ENCODE results near the gene S100B.
"Not testable (repeated sequence)": the region's sequence is repeated elsewhere in the genome, so short reads cannot be mapped to it uniquely, and the experiment has no call there.

S100B gene

DNA sequence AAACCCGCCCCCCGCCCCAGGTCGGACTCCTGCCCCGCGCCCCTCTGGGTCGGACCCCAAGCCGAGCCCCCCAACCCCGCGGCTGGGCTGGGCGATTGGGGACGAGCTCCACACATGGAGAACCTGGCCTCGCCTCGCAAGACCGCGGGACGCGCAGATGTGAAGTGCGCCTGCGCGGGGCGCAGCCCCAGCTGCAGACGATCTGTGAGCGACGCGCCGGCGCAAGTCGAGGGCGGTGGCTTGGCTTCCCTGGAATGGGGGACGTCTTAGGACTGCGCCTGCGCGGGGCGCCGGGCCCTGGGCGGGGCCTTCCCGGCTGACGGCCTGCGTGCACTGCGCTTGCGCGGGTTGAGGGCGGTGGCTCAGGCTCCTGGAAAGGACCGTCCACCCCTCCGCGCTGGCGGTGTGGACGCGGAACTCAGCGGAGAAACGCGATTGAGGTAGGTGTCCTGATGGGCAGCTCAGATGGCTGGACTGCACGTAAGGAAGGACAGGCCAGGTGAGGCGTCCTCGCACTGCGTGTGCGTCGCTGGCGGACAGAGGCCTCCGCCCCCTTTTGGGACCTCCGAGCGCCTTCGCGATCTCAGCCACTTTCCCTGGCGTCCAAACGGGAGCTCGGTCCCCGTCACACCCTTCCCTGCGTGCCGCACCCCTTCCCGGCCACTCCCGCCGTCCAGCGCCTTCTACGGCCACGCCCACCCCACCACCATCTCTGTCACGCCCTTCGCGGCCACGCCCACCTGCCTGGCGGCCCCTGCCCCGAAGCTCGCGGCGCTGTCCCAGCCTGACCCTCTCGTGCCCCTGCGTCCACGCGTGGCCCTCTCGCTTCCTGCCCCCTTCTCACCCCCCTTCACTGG is 30.7 kb upstream of the S100B start, which contains the start of gene PRMT2:
TSS of gene PRMT2 (plus strand) at position 351 of the 857 bp plus-strand sequence. CDS start 1,278 bp downstream, outside the sequence.
- peak; percentile 96 for ATAC-seq
- Mint-ChIP-seq H3K4me3 (peak within 1 kb of the TSS; percentile 90), H3K9me3 (peaks cover 4% of the 10 kb centered on the region), H3K27me3 (peaks cover 14% of the 10 kb centered on the region), H3K36me3 (peaks cover 13% of the 10 kb centered on the region), H3K4me1 (peaks cover 49% of the 10 kb centered on the region), H3K27ac (peak within 1 kb of the TSS; percentile 82)

GRCh38 chr21:46634966-46635323 is 30.1 kb upstream of the S100B start:
- peak overlapping the region; percentile 82 for H3K27ac Mint-ChIP-seq
- H3K4me3 Mint-ChIP-seq, result peak overlapping the region; percentile 90
- H3K36me3 Mint-ChIP-seq, result peaks cover 7% of the 10 kb centered on the region
- H3K9me3 Mint-ChIP-seq, result peaks cover 4% of the 10 kb centered on the region
- peaks cover 20% of the 10 kb centered on the region for H3K27me3 Mint-ChIP-seq
- no peak for ATAC-seq
- peaks cover 44% of the 10 kb centered on the region for H3K4me1 Mint-ChIP-seq

GRCh38 chr21:46634427-46634826 is 29.5 kb upstream of the S100B start:
- Mint-ChIP-seq H3K27me3 (peaks cover 25% of the 10 kb centered on the region), H3K4me3 (peak overlapping the region; percentile 90), H3K27ac (peak overlapping the region; percentile 82), H3K9me3 (peaks cover 4% of the 10 kb centered on the region), H3K36me3 (peaks cover 2% of the 10 kb centered on the region), H3K4me1 (peaks cover 39% of the 10 kb centered on the region)
- ATAC-seq, result no peak

DNA sequence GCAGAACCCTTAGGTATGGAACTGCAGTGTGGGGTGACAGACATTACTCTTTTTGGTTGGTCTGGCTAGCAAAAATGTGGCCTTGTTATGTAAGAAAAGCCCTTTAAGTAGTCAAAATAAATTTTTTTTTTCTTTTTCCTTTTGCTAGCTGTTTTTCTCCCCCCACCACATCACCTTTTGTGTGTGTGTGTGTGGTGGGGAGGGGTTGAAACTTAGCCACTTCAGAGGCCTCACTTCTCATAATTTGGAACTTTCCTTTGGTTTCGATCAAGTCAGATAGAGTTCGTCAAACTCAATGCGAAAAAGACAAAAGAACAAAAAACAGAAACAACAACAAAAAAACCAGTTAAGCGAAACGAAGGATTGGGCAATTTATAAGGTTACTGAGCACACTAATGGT is 28.7 kb upstream of the S100B start:
- H3K4me1 Mint-ChIP-seq, result peaks cover 30% of the 10 kb centered on the region
- ATAC-seq, result no peak
- no peak overlapping the region for H3K4me3 Mint-ChIP-seq
- peaks cover 4% of the 10 kb centered on the region for H3K9me3 Mint-ChIP-seq
- no peak overlapping the region for H3K27ac Mint-ChIP-seq
- H3K27me3 Mint-ChIP-seq, result peaks cover 34% of the 10 kb centered on the region
- no peaks in the 10 kb centered on the region for H3K36me3 Mint-ChIP-seq

- peaks cover 44% of the 10 kb centered on the region for H3K27me3 Mint-ChIP-seq
- not testable (repeated sequence) for H3K36me3 Mint-ChIP-seq, H3K4me1 Mint-ChIP-seq, ATAC-seq, H3K4me3 Mint-ChIP-seq, H3K27ac Mint-ChIP-seq
- peaks cover 13% of the 10 kb centered on the region for H3K9me3 Mint-ChIP-seq
These were observed 26.0 kb upstream of the S100B start for GRCh38 chr21:46630915-46631314.

GRCh38 chr21:46628868-46629267 is 24.0 kb upstream of the S100B start:
- no peak for ATAC-seq

GRCh38 chr21:46627726-46628125 is 22.8 kb upstream of the S100B start:
- ATAC-seq, result no peak
- no peak overlapping the region for H3K4me3 Mint-ChIP-seq
- peaks cover 17% of the 10 kb centered on the region for H3K9me3 Mint-ChIP-seq
- no peaks in the 10 kb centered on the region for H3K4me1 Mint-ChIP-seq
- no peak overlapping the region for H3K27ac Mint-ChIP-seq
- no peaks in the 10 kb centered on the region for H3K36me3 Mint-ChIP-seq
- H3K27me3 Mint-ChIP-seq, result peaks cover 44% of the 10 kb centered on the region

More at GRCh38 chr21:46628868-46629267, 24.0 kb upstream of the S100B start:
- Mint-ChIP-seq H3K9me3 (peaks cover 17% of the 10 kb centered on the region), H3K27ac (no peak overlapping the region), H3K4me3 (no peak overlapping the region), H3K36me3 (no peaks in the 10 kb centered on the region), H3K4me1 (no peaks in the 10 kb centered on the region), H3K27me3 (peaks cover 44% of the 10 kb centered on the region)

GRCh38 chr21:46626975-46627501 is 22.2 kb upstream of the S100B start:
- Mint-ChIP-seq H3K4me3 (no peak overlapping the region), H3K27ac (no peak overlapping the region), H3K36me3 (no peaks in the 10 kb centered on the region), H3K9me3 (peaks cover 17% of the 10 kb centered on the region), H3K4me1 (no peaks in the 10 kb centered on the region), H3K27me3 (peaks cover 44% of the 10 kb centered on the region)
- ATAC-seq, result no peak

DNA sequence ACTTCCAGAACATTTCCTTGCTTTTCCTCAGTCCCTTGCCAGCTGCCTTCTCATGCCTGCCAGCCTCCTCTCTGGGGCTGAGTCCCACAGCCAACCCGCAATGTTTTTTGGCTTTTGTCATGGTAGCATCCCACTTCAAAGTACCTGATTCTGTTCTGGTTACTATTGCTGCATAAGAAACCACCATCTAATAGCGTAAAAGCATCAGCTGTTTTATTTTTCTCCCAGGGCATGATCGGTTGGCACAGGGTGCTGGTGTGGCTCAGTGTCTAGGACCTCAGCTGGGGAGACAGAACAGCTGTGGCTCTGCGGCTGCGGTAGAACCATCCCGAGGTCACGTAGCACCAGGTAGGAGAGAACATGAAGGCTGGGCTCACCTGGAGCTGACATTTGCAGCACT is 21.7 kb upstream of the S100B start:
- H3K27me3 Mint-ChIP-seq, result peaks cover 40% of the 10 kb centered on the region
- H3K36me3 Mint-ChIP-seq, result no peaks in the 10 kb centered on the region
- no peak for ATAC-seq
- H3K27ac Mint-ChIP-seq, result no peak overlapping the region
- H3K9me3 Mint-ChIP-seq, result peaks cover 16% of the 10 kb centered on the region
- no peak overlapping the region for H3K4me3 Mint-ChIP-seq
- H3K4me1 Mint-ChIP-seq, result no peaks in the 10 kb centered on the region

DNA sequence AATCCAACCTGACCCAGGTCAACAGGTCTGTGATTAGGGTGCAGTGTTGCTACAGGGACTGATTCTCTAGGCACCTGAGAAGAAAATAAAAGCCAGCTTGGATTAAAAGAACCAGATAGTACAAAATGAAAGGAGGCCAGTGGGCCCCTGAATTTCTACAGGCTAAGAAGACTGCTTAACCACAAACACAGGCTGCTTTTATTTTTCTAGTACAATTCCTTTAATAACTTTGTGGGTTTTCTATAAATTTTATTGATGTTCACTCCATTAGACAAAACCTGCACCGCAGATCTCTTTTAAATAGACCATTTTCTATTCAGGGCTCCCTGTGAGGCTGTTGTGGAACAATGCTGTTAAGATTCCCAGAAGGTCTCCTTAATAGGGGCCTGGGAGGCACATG is 20.9 kb upstream of the S100B start:
- no peak for ATAC-seq
- Mint-ChIP-seq H3K27me3 (peaks cover 32% of the 10 kb centered on the region), H3K4me1 (no peaks in the 10 kb centered on the region), H3K4me3 (no peak overlapping the region), H3K9me3 (peaks cover 13% of the 10 kb centered on the region), H3K27ac (no peak overlapping the region), H3K36me3 (no peaks in the 10 kb centered on the region)

- Mint-ChIP-seq H3K36me3 (no peaks in the 10 kb centered on the region), H3K4me3 (no peak overlapping the region), H3K4me1 (no peaks in the 10 kb centered on the region), H3K27ac (no peak overlapping the region), H3K27me3 (peaks cover 31% of the 10 kb centered on the region), H3K9me3 (peaks cover 13% of the 10 kb centered on the region)
- ATAC-seq, result no peak
These were observed 19.2 kb upstream of the S100B start for GRCh38 chr21:46624050-46624449.

GRCh38 chr21:46622226-46622625 is 17.3 kb upstream of the S100B start:
- H3K36me3 Mint-ChIP-seq, result no peaks in the 10 kb centered on the region
- peak; percentile 43 for ATAC-seq
- H3K4me1 Mint-ChIP-seq, result no peaks in the 10 kb centered on the region
- no peak overlapping the region for H3K4me3 Mint-ChIP-seq
- H3K27me3 Mint-ChIP-seq, result peaks cover 25% of the 10 kb centered on the region
- H3K27ac Mint-ChIP-seq, result no peak overlapping the region
- H3K9me3 Mint-ChIP-seq, result peaks cover 13% of the 10 kb centered on the region

DNA sequence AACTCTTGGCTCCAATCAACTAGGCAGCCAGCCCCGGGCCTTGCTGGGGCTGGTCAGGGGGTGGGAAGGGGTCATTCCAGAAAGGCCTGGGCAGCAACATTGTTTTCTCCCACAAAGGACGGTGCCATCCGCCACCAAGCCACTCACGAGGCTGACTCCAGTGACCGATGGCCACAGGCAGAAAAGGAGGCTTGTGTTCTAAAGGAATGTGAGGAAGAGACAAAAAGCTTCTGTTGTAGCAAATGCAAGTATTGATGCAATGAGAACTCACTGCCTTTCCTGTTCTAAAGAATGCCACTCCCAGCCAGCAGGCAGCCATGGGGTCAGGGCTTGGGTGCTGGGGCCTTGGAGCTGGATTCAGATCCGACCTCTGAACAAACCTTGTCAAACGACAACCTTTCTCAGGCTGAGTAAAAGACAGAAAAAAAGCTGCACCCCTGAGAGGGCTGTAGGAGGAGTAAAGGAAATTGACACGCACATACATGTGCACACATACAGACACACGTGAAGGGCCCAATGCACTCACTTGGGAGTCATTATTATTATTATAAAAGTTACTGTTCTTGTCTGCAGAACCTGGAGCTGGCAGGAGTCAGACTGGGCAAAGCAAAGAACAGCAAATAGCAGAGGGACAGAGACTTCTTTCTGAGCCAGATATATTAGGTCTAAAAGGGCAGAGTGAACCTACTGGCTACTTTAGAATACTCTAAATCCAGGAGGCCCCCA is 16.7 kb upstream of the S100B start:
- no peaks in the 10 kb centered on the region for H3K36me3 Mint-ChIP-seq
- H3K4me1 Mint-ChIP-seq, result no peaks in the 10 kb centered on the region
- no peak for ATAC-seq
- no peak overlapping the region for H3K4me3 Mint-ChIP-seq
- no peak overlapping the region for H3K27ac Mint-ChIP-seq
- H3K9me3 Mint-ChIP-seq, result peaks cover 9% of the 10 kb centered on the region
- H3K27me3 Mint-ChIP-seq, result peaks cover 25% of the 10 kb centered on the region

DNA sequence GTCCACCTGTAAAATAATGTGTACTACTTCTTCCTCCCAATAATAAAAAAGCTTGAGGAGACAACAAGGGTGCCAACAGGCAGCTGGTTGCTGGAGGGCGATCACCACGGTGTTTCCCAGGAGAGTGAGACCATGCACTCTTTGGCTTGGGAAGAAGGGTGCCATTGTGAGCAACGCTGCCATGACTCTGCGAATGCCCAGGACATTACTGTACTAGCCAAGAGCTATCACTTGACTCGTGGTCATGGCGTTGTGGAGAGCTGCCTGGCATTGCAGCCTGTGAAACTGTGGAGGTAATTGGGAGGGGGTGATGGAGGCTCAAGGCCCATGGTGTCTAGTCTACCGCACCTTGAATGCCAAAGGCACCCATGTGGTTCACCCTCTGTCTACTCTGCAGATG is 16.0 kb upstream of the S100B start:
- peaks cover 28% of the 10 kb centered on the region for H3K27me3 Mint-ChIP-seq
- no peaks in the 10 kb centered on the region for H3K36me3 Mint-ChIP-seq
- peaks cover 4% of the 10 kb centered on the region for H3K9me3 Mint-ChIP-seq

DNA sequence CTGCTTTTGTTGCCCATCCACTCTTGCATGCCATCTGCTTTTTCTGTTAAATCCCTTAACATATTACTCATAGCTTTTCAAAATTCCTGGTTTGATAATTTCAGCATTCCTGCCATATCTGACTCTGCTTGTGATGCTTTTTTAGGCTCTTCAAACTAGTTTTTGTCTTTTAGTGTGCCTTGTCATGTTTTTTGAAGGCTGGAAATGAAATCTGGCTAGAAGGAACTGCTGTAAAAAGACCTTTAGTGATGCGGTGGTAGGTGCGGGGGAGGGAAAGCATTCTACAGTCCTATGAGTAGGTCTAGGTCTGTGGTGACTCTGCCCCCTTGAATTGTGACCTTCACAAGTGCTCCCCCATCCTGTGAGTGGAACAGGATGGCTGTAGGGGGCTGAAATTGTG is 15.0 kb upstream of the S100B start:
- no peak for ATAC-seq
- H3K27me3 Mint-ChIP-seq, result peaks cover 38% of the 10 kb centered on the region
- no peaks in the 10 kb centered on the region for H3K36me3 Mint-ChIP-seq
- H3K9me3 Mint-ChIP-seq, result no peaks in the 10 kb centered on the region
- H3K27ac Mint-ChIP-seq, result no peak overlapping the region
- H3K4me3 Mint-ChIP-seq, result no peak overlapping the region
- no peaks in the 10 kb centered on the region for H3K4me1 Mint-ChIP-seq

More for the DNA sequence above, 16.0 kb upstream of the S100B start:
- H3K4me3 Mint-ChIP-seq, result no peak overlapping the region
- no peak overlapping the region for H3K27ac Mint-ChIP-seq
- H3K4me1 Mint-ChIP-seq, result no peaks in the 10 kb centered on the region
- no peak for ATAC-seq

All from stimulated activated memory B cell treated with anti-CD40 and anti-IgM and Interleukin-4, amounts not matched to agents 10 μg/mL and 1 μg/mL and 100 μg/mL, for 72 hours (primary cell).